GM12891 (cell line): ENCODE measurements around the gene PAN3.

ENCODE experiments used
- POLR2A ChIP-seq: IDR thresholded peaks from 2 replicates; pipeline ENCODE4 v1.6.1; 2011; ENCODE audit warnings: low read depth, low read length, control low read depth
- POLR2AphosphoS5 ChIP-seq: IDR thresholded peaks from 2 replicates; pipeline ENCODE4 v1.6.1; 2011; ENCODE audit warnings: low read depth, low read length, control low read depth
- POU2F2 ChIP-seq: IDR thresholded peaks from 2 replicates; pipeline ENCODE4 v1.6.1; 2011; ENCODE audit warnings: low read depth, mild to moderate bottlenecking, control low read depth, low read length, moderate library complexity
- SPI1 ChIP-seq: IDR thresholded peaks from 2 replicates; pipeline ENCODE4 v1.6.1; 2011; ENCODE audit warnings: low read depth, low read length, control low read depth
- TAF1 ChIP-seq: IDR thresholded peaks from 2 replicates; pipeline ENCODE4 v1.6.1; 2011; ENCODE audit warnings: low read depth, low read length, control low read depth

DNA sequence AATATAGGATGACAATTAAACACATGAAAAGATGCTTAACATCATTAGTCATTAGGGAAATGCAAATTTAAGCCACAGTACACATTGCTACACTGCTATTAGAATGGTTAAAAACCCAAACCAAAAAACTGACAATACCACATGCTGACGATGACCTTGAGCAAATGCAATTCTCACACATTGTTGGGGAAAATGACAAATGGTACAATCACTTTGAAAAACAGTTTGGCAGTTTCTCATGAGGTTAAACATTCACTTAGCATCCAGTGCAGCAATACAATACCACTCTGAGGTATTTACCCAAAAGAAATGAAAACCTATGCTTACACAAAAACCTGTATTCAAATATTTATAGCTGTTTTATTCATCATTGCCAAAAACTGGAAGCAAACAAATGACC, 49.3 kb upstream of the PAN3 start:
- TF ChIP-seq POLR2A, result no peak
- TF ChIP-seq TAF1, result no peak
- TF ChIP-seq POLR2AphosphoS5, result no peak
- TF ChIP-seq SPI1, result no peak
- no peak for TF ChIP-seq POU2F2
